Right renal cortex interstitium (tissue), 3 donors: ENCODE data around the gene SZT2. TPM values are rescaled to one million over a fixed set of nuclear protein-coding genes. Genes with fewer than 3 reads are reported as not detected.

Experiments
- DNase-seq, 3 donors: peaks; one replicate each; pipeline ENCODE4 v3.0.0-alpha.2; 2013; ENCODE audit warnings: low read depth in 3 of 3, low spot score in 2 of 3
- polyA plus RNA-seq, 3 donors: library from polyadenylated mRNA; unstranded; fragments of 120-200 nt; gene quantifications; one replicate each; pipeline ENCODE4 v1.2.1, GENCODE V29; 2013; ENCODE audit not compliant: insufficient read length in 3 of 3

The SZT2 gene
- polyA plus RNA-seq, 3 donors: 15.9 to 17.9 (median 16.7) TPM

- DNase-seq: no peak
Observed at GRCh38 chr1:43439781-43440180, 50.1 kb downstream of the SZT2 start.

GRCh38 chr1:43440358-43440757 lies 50.7 kb downstream of the SZT2 start:
- DNase-seq: no peak

GRCh38 chr1:43441166-43441893 lies 51.6 kb downstream of the SZT2 start:
- no peak for DNase-seq

GRCh38 chr1:43441894-43442637 lies 52.4 kb downstream of the SZT2 start:
- no peak for DNase-seq

- no peak for DNase-seq
Observed at GRCh38 chr1:43442756-43443155, 53.1 kb downstream of the SZT2 start.

- DNase-seq: no peak
Observed at GRCh38 chr1:43443197-43443946, 53.7 kb downstream of the SZT2 start.

GRCh38 chr1:43444151-43444828 lies 54.6 kb downstream of the SZT2 start:
- DNase-seq: no peak

- no peak for DNase-seq
Observed at GRCh38 chr1:43444836-43445235, 55.1 kb downstream of the SZT2 start.

- no peak for DNase-seq
Observed at GRCh38 chr1:43445606-43446387, 56.1 kb downstream of the SZT2 start.

GRCh38 chr1:43446388-43446740 lies 56.7 kb downstream of the SZT2 start:
- no peak for DNase-seq

- no peak for DNase-seq
Observed at GRCh38 chr1:43446881-43447835, 57.5 kb downstream of the SZT2 start.

- DNase-seq: no peak
Observed at GRCh38 chr1:43447891-43448708, 58.4 kb downstream of the SZT2 start.

- DNase-seq: no peak
Observed at GRCh38 chr1:43448955-43449707, 59.4 kb downstream of the SZT2 start.

GRCh38 chr1:43449708-43450069 lies 60.0 kb downstream of the SZT2 start:
- DNase-seq: no peak

- no peak for DNase-seq
Observed at GRCh38 chr1:43450251-43450941, 60.7 kb downstream of the SZT2 start.

GRCh38 chr1:43451157-43451591 lies 61.5 kb downstream of the SZT2 start:
- no peak for DNase-seq
